Measurements from ENCODE around the gene ROPN1B. TPM values are rescaled to one million over a fixed set of nuclear protein-coding genes. Genes with fewer than 3 reads are reported as not detected.

The ROPN1B gene
- total and polyA plus RNA-seq, 2 experiments from 2014 or later, result not detected

GRCh38 chr3:126025116-126025729 lies 56.2 kb downstream of the ROPN1B start (continued):
- TF ChIP-seq, protein P1, sequence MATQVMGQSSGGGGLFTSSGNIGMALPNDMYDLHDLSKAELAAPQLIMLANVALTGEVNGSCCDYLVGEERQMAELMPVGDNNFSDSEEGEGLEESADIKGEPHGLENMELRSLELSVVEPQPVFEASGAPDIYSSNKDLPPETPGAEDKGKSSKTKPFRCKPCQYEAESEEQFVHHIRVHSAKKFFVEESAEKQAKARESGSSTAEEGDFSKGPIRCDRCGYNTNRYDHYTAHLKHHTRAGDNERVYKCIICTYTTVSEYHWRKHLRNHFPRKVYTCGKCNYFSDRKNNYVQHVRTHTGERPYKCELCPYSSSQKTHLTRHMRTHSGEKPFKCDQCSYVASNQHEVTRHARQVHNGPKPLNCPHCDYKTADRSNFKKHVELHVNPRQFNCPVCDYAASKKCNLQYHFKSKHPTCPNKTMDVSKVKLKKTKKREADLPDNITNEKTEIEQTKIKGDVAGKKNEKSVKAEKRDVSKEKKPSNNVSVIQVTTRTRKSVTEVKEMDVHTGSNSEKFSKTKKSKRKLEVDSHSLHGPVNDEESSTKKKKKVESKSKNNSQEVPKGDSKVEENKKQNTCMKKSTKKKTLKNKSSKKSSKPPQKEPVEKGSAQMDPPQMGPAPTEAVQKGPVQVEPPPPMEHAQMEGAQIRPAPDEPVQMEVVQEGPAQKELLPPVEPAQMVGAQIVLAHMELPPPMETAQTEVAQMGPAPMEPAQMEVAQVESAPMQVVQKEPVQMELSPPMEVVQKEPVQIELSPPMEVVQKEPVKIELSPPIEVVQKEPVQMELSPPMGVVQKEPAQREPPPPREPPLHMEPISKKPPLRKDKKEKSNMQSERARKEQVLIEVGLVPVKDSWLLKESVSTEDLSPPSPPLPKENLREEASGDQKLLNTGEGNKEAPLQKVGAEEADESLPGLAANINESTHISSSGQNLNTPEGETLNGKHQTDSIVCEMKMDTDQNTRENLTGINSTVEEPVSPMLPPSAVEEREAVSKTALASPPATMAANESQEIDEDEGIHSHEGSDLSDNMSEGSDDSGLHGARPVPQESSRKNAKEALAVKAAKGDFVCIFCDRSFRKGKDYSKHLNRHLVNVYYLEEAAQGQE (IDR thresholded peaks at IDR 0.05; ENCODE audit: unreplicated experiment), result no peak
- TF ChIP-seq, protein P2, sequence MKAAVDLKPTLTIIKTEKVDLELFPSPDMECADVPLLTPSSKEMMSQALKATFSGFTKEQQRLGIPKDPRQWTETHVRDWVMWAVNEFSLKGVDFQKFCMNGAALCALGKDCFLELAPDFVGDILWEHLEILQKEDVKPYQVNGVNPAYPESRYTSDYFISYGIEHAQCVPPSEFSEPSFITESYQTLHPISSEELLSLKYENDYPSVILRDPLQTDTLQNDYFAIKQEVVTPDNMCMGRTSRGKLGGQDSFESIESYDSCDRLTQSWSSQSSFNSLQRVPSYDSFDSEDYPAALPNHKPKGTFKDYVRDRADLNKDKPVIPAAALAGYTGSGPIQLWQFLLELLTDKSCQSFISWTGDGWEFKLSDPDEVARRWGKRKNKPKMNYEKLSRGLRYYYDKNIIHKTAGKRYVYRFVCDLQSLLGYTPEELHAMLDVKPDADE (IDR thresholded peaks at IDR 0.05), result no peak
- no peak for TF ChIP-seq ZNF114 (CRISPR knock-in tag; IDR thresholded peaks at IDR 0.05)

GRCh38 chr3:126025862-126026261 lies 56.9 kb downstream of the ROPN1B start:
- peaks cover 19% of the 10 kb centered on the region for H3K4me1 ChIP-seq (ENCODE audit: insufficient read depth)
- peaks cover 4% of the 10 kb centered on the region; the same call in 1 of the 2 replicates for H3K9me2 ChIP-seq (ENCODE audit: insufficient read depth)
- H3K4me2 ChIP-seq, result no peak overlapping the region
- no peak overlapping the region for H2AFZ ChIP-seq
- H3K27ac ChIP-seq (ENCODE audit: low read depth), result no peak overlapping the region
- TF ChIP-seq, protein P1 (IDR thresholded peaks at IDR 0.05; ENCODE audit: unreplicated experiment), result no peak
- TF ChIP-seq, protein P2 (IDR thresholded peaks at IDR 0.05), result no peak
- TF ChIP-seq NANOG (IDR thresholded peaks at IDR 0.05; ENCODE audit: borderline replicate concordance) (no peak), POLR2AphosphoS5 (IDR thresholded peaks at IDR 0.05; ENCODE audit: low read depth) (no peak)
- TF ChIP-seq, protein P3, sequence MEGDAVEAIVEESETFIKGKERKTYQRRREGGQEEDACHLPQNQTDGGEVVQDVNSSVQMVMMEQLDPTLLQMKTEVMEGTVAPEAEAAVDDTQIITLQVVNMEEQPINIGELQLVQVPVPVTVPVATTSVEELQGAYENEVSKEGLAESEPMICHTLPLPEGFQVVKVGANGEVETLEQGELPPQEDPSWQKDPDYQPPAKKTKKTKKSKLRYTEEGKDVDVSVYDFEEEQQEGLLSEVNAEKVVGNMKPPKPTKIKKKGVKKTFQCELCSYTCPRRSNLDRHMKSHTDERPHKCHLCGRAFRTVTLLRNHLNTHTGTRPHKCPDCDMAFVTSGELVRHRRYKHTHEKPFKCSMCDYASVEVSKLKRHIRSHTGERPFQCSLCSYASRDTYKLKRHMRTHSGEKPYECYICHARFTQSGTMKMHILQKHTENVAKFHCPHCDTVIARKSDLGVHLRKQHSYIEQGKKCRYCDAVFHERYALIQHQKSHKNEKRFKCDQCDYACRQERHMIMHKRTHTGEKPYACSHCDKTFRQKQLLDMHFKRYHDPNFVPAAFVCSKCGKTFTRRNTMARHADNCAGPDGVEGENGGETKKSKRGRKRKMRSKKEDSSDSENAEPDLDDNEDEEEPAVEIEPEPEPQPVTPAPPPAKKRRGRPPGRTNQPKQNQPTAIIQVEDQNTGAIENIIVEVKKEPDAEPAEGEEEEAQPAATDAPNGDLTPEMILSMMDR (conservative IDR thresholded peaks at IDR 0.05; ENCODE audit: low read depth in 2 of 2), result no peak
- Mint-ChIP-seq H3K4me1 (peaks cover 21% of the 10 kb centered on the region), H3K36me3 (ENCODE audit: low read depth) (peaks cover 44% of the 10 kb centered on the region), H3K4me3 (no peak overlapping the region), H3K27me3 (ENCODE audit: insufficient read depth, low read depth, poor library complexity) (peaks cover 20% of the 10 kb centered on the region), H3K27ac (no peak overlapping the region), H3K9me3 (peaks cover 34% of the 10 kb centered on the region)
- peaks cover 9% of the 10 kb centered on the region for H3K36me3 ChIP-seq (ENCODE audit: insufficient read depth)
- DNase-seq (ENCODE audit: low spot score), result no peak
- no peak for ATAC-seq
- no peaks in the 10 kb centered on the region for H3K79me2 ChIP-seq (replicated peaks; ENCODE audit: insufficient read depth)
- H3F3A ChIP-seq (replicated peaks; ENCODE audit: low read depth), result no peaks in the 10 kb centered on the region
- H4K20me1 ChIP-seq (replicated peaks; ENCODE audit: insufficient read depth), result no peaks in the 10 kb centered on the region
- H3K27me3 ChIP-seq (ENCODE audit: insufficient read depth), result no peaks in the 10 kb centered on the region
- no peak overlapping the region for H3K4me3 ChIP-seq

Data from GM23338 (cell line).